Measurements from ENCODE around the gene COQ3.

The COQ3 gene

GRCh38 chr6:99334526-99335127 lies 59.4 kb downstream of the COQ3 start:
- in situ Hi-C loops (cut with HindIII; ENCODE audit: low sequenced_read_pairs): no loop called here

DNA sequence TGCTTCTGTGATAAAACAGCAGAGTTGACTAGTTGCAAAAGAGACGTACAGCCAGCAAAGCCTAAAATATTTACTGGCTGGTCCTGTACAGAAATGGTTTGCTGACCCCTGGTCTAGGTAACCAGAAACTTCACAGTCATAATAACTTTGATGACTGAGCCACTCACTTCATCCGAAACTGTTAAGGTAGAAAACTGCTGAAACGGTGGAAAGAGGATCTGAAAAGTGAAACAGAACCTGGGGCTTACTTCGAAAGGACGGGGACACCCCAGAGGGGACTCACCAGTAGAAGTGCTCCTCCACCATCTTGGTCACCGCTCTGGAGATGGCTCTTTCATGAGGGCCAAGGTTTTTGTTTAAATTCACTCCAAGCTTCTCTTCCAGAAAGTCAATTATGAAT lies 60.9 kb downstream of the COQ3 start:
- in situ Hi-C loops (cut with HindIII; ENCODE audit: low sequenced_read_pairs): no loop called here

GRCh38 chr6:99331531-99331930 lies 62.5 kb downstream of the COQ3 start:
- in situ Hi-C loops (cut with HindIII; ENCODE audit: low sequenced_read_pairs): no loop called here

DNA sequence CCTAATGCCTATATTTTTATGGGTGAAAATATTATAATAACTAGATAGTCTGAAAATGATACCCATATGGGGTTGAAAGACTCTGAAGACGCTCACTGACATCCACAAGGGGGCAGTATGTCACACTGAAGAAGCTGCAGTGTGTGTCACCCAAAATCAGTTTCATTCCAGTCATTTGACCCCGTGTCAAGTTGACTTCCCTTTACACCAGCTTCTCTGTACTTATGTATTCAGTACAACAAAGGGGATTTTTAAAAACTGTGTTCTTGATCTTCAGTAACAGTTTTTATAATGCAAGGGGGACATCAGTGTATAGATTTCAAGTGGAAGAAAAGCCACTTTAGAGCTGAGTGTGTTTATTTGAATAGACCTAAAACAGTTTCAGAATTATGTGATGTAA lies 63.8 kb downstream of the COQ3 start:
- in situ Hi-C loops (cut with HindIII; ENCODE audit: low sequenced_read_pairs): no loop called here

- in situ Hi-C loops (cut with HindIII; ENCODE audit: low sequenced_read_pairs): no loop called here
These were observed 69.0 kb downstream of the COQ3 start for GRCh38 chr6:99324996-99325395.

Data from DLD1 (cell line).